TTC549 (cell line): Measurements from ENCODE around the gene RPL35.

Source experiments
- FAIRE-seq: peaks from 2 replicates; lab custom pipeline; 2012; peaks lifted over from hg19 to GRCh38; lab: Jason Lieb, UNC

The RPL35 gene

GRCh38 chr9:124861342-124862229, at the start of gene RPL35, which contains the start of gene ARPC5L:
RPL35 (minus strand) TSS chr9:124861957; CDS start chr9:124861912, 45 bp downstream.
ARPC5L (plus strand) TSS chr9:124862130; CDS start chr9:124869291, 7,161 bp downstream.
- no peak for FAIRE-seq

GRCh38 chr9:124908098-124908497, 46.3 kb upstream of the RPL35 start:
- FAIRE-seq: no peak

GRCh38 chr9:124906966-124907365, 45.2 kb upstream of the RPL35 start:
- FAIRE-seq: no peak

- no peak for FAIRE-seq
Measured at GRCh38 chr9:124899845-124900244, 38.1 kb upstream of the RPL35 start.

GRCh38 chr9:124897570-124898460, 36.1 kb upstream of the RPL35 start:
- FAIRE-seq: no peak

- FAIRE-seq: no peak
Measured at GRCh38 chr9:124894741-124895170, 33.0 kb upstream of the RPL35 start.

- FAIRE-seq: no peak
Measured at GRCh38 chr9:124894035-124894740, 32.4 kb upstream of the RPL35 start.

- no peak for FAIRE-seq
Measured at GRCh38 chr9:124890179-124890578, 28.4 kb upstream of the RPL35 start.

- FAIRE-seq: no peak
Measured at GRCh38 chr9:124889006-124889405, 27.2 kb upstream of the RPL35 start.

DNA sequence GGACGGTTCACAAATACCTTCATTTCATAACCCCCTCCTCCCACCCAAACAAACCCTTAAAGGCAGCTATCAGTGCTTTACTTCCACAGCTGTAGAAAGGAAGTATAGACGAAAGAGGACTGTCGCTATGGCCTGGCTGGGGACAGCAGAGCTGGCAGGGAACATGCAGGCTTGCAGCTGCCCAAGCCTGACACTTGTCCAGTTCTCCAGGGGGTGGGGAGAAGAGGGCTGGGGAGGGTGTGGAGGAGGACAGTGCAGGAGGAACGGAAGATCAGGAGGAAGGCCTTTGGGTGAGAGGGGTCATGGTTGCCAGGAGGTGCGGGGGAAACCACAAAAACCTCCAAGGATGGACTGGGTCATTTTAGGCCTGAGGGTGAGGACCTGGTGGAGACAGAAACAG, 26.1 kb upstream of the RPL35 start:
- no peak for FAIRE-seq

GRCh38 chr9:124886866-124887492, 25.2 kb upstream of the RPL35 start:
- FAIRE-seq: no peak

- no peak for FAIRE-seq
Measured at GRCh38 chr9:124886461-124886860, 24.7 kb upstream of the RPL35 start.

DNA sequence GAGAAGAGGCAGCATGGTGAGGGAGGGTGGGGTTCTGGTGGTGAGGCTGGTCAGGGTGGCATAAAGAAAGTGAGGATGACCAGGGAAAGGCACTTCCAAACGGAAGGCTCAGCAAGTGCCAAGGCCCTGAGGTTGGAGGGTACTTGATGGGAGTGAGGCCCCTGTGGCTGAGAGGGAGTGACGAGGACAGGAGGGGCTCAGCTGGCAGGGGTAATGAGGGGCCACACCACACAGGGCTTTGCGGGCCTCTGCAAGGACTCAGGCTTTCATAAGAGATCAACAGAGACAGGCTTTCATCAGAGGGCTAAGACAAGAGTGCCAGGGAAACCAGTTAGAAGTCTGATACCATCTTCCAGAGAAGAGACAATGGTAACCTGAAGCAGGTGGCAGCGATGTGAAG, 23.8 kb upstream of the RPL35 start:
- FAIRE-seq: no peak

- no peak for FAIRE-seq
Measured at GRCh38 chr9:124884376-124884775, 22.6 kb upstream of the RPL35 start.

- FAIRE-seq: no peak
Measured at GRCh38 chr9:124882231-124882630, 20.5 kb upstream of the RPL35 start.

GRCh38 chr9:124881138-124881743, 19.5 kb upstream of the RPL35 start:
- no peak for FAIRE-seq

DNA sequence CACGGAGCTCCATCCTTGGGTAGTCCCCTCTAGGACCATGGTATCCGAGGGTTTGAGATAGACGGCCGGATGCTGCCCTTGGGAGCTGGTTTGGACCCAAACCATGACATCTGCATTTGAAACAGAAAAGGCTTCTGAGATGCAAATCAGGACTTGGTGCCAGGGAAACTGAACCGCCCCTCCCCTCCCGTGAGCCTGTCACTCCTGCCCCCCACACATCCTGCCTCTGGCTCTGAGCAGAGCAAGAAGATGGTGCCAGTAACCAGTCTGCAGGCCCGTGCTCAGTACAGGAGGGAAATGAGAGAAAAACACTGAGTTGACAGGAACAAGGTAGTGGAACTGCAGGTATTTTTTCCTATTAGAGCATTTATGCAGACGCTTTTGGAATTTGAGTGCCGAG, 18.7 kb upstream of the RPL35 start:
- no peak for FAIRE-seq

DNA sequence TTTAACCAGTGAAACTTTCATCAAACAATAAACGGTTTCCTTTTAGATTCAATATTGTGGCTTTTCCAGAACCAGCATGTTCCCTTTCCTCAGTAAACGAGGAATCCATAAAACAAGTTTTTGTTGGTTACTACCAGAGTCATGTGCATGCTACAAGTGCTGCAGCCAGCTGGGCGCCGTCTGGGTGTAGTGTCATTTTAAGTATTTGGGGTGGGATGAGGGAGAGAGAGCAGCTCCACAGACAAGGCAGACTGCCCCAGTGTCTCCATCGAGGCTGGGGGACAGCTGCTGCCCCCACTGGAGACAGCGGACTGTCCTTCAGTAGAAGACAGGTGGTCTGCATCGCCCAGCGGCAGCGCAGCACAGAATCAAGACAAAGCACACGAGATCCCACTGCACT, 17.5 kb upstream of the RPL35 start:
- no peak for FAIRE-seq

DNA sequence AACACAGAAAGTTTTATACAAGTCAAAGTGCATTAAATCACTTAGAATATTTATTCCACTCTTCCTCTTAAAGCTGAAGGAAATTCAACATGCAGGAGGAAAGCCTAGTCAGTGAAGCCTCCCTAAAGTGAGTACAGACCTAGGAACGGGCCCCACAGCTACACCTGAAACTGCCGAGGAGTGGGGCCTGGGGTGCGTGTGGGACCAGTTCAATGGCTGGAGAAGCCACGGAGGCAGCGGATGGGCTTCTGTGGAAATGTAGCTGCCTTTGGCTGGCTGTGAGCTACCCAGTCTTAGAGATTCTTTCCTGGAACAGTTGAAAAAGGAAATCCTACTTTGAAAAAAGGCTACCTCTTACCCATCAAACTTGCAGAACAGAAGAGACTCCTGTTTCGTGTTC, 16.8 kb upstream of the RPL35 start:
- no peak for FAIRE-seq

- FAIRE-seq: no peak
Measured at GRCh38 chr9:124878021-124878420, 16.3 kb upstream of the RPL35 start.

DNA sequence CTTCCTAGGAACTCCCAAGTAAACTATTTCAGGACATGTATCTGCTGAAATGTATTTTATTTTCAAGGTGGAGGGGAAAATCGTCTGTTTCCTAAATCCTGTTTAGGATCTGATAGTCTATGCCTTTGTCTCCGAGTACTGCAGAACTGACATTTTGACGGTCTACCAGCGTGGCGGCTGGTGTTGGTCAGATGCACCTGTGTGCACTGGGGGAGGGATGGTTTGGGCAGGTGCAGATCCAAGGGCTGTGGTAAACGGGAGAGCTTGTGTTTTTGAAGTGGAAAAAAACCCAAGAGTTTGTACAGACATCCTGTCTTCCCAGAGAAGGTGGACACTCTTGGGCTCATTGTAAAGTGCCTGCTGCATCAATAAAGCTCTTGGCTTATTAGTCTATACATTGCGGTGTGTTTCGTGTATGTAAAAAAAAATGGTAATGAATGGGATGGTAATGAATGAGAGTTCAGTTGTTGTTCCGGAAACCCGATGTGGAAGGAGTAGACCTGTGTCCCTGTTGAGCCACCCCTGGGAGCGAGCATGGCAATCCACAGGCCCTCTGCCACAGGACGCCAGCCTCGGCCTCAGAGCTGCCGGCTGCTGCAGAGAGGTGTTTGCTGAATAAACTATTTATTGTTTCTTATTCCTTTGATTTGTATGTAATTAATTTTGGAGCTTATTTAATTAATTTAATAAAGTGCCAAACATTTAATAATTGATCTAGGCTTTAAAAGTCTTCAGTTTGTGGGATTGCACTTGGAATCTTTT, 15.4 kb upstream of the RPL35 start:
- no peak for FAIRE-seq
